HG03457 (cell line): ENCODE measurements around the gene SHF.
"Not testable (repeated sequence)": the region's sequence is repeated elsewhere in the genome, so short reads cannot be mapped to it uniquely, and the experiment has no call there.

Experiments
- ATAC-seq: cut with Tn5 transposase; IDR thresholded peaks from one replicate; pipeline ENCODE4 v1.9.1; 2021; ENCODE audit warnings: moderate number of reproducible peaks; ENCODE audit not compliant: unreplicated experiment

SHF gene

DNA sequence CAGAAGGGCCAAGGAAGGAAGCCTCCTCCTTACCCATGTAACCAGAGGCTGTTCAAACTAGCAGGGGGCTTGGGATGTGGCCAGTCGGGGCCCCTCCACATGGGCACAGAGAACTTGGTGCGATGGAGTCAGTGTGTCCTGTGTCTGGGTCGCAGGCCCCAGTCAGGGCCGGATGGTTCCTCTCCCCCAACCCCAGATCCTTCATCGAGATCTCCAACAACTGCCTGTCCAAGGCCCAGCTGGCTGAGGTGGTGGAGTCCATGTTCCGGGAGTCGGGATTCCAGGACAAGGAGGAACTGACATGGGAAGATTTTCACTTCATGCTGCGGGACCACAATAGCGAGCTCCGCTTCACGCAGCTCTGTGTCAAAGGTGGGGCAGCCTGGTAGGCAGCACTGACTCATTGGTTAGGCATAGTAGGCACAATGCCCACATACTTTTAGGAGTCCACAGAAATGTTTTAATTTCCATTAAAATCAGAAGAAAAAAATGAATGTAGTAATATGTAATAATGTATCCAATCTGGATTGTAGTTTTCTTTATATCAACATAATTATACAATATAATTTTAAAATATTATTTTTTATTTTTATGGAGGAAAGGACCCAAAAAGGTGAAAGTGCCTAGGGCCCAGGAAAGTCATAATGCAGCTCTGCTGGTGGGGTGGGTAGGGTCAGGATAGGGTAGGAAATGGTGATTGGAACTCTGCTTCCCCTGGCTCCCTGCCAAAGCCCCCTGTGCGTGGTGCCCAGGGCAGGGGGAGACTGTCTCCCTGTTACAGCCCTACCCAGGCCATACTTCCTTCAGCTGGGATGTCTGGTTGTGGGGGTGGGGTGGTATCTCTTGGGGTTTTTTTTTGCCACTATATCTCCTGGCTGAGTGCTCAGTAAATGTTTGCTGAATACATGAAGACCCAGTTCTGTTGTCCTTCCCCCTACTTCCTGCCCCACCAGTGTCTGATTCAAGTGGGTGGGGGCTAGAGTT lies 39.4 kb downstream of the SHF start:
- ATAC-seq: no peak

DNA sequence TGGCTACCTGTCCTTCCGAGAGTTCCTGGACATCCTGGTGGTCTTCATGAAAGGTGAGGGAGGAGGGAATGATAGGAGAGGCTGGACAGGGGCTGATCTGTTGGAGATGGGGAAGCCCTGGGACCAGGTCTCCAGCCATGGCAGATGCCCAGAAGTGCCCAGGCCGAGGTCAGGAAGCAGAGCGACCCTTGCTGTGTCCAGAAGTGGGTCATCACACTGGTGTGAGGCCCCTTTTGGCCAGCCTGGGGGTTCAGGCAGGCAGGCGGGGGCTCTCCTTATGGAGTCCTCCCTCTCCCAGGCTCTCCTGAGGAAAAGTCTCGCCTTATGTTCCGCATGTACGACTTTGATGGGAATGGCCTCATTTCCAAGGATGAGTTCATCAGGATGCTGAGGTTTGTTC lies 40.2 kb downstream of the SHF start:
- ATAC-seq: no peak

DNA sequence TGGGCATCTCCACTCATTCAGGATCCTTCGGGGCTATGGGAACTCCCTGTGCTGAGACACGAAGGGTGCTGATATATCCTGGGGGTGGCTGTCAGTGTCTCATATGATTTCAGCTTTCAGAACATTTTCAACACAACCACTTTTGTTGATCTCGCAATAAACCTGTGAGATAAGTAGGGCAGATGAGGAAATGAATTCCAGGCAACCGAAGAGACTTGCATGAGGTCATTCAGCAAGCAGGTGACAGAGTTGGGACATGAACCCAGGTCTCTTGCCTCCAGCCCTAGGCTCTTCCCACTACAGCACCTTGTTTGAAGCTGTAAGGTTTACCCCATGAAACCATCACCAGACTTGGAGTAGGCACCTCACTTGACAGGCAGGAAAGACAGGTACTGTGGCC lies 41.4 kb downstream of the SHF start:
- ATAC-seq: no peak

DNA sequence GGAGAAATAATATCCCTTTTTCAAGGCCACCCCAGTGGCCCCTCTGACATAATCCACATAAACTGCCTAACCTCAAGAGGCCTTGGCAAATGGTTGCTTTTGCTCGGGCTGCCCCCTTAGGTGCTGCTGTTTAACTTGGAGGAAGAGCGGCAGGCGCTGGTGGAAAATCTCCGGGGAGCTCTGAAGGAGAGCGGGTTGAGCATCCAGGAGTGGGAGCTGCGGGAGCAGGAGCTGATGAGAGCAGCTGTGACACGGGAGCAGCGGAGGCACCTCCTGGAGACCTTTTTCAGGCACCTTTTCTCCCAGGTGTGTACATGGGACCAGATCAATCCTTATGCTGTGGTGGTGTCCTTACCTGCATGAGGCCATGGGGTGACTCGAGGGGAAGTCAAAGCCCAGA lies 43.0 kb downstream of the SHF start:
- no peak for ATAC-seq

DNA sequence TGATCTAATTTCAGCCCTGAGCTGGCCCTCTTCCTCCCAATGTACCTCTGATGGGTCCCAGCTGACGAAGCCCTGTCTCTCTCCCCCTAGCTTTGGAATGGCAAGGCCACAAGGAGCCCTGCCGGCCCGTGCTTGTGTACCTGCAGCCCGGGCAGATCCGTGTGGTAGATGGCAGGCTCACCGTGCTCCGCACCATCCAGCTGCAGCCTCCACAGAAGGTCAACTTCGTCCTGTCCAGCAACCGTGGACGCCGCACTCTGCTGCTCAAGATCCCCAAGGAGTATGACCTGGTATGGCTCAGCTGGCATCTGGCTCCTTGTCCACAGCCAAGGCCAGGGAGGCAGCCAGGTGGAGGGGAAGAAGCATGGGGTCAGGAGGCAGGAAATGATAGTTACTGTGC lies 43.8 kb downstream of the SHF start:
- ATAC-seq: no peak

DNA sequence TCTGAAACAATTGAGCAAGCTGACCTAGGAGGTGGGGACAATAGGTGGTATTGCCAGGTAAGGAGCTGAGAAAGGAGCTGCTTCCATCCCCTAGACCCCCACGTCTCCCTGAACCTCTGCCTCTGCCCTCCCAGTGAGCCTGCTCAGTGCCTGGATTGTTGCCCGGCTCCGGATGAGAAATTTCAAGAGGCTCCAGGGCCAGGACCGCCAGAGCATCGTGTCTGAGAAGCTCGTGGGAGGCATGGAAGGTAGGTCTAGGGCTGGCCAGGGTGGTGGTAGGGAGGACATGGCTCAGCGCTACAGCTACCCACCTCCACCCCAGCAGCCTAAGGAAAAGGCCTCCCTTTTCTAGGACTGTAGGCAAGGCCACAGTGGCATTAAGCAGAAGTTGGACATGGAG lies 44.7 kb downstream of the SHF start:
- ATAC-seq: no peak

DNA sequence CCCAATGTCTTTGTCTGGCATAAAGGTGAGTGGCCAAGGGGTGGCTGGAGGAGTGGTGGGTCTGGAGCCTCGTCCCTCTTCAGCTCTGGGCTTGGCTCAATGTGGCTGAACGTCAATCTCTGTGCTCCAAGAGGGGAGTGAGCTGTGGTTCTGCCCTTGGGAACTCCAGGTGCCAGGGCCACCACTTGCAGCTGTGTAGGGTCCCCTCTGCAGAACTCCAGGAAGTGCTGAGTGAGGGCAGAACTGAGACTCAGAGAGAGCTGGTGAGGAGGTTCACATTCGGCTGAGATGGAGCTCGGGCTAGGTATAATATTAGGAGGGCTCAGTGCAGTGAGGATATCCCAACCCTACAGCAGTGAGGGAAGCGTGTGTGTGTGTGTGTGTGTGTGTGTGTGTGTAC lies 46.4 kb downstream of the SHF start:
- no peak for ATAC-seq

DNA sequence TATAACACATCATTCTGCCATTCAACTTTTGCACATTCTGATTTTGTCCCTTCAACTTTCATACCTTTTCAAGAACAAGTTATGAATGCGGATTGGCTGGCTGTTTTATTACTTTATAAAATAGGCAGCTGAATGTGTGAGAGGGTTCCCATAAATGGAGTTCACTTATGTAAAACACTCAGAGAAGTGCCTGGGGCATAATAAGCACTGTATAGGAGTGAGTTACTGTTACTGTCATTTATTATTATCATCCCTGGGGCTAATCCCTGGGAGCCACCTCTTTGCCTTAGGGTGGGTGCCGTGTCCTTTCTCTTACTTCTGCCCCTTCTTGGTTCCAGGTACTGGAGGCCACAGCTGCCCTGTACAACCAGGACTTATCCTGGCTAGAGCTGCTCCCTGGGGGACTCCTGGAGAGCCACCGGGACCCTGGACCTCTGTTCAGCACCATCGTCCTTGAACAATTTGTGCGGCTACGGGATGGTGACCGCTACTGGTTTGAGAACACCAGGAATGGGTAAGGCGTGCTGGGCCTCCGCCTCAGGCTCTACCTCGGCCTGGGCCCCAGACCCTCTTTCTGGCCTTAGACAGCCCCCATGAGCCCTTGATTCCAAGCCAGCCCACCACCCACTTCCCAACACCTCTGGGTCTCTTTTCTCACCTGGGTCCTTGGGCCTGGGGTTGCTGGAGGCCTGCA lies 47.1 kb downstream of the SHF start:
- ATAC-seq: no peak

DNA sequence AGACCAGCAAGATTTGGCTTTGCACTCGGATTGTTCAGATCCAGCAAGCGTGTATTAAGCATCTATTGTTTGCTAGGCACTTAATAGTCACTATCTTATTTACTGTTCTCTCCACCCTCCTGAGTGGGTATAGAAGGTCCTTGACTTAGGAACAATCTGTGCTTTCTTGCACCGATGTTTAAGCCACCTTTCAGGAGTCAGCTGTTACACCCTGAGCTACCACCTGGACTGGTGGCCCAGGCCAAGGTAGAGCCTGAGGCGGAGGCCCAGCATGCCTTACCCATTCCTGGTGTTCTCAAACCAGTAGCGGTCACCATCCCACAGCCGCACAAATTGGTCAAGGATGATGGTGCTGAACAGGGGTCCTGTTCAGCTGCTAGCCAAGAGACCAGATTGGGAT lies 48.0 kb downstream of the SHF start:
- no peak for ATAC-seq

DNA sequence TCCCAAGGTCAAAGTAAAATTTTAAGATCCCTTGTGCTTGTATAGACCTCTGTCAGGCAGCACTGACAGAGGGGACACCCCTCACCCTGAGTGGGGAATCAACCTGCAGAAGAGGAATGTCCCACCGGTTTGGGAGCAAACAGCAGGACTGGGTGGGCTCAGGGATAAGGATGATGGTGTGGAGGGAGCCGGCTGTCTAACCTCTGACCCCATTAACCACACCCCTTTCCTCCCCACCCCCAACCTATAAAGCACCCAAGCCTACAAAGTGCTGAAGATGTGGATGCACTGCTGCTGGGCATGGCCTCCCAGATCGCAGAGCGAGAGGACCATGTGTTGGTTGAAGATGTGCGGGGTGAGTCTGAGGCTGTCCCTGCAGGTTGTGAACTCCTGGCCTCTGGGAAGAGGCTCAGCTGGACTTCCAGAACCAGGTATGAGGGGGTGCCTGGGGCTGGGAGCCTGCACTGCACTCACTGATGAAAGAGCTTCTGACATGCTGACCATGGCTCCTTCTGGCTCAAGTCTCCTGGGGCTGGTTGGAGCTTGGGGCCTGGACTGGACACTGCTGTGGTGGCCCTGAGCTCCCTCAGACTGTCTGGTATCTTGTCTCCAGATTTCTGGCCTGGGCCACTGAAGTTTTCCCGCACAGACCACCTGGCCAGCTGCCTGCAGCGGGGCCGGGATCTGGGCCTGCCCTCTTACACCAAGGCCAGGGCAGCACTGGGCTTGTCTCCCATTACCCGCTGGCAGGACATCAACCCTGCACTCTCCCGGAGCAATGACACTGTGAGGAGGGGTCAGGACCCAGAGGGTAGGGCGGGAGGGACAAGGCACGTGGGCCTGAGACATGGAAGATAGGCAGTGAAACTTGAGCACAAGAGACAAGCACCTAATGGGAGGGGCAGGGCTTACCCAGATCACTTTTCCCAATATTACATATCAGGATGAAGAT lies 48.7 kb downstream of the SHF start:
- ATAC-seq: no peak

DNA sequence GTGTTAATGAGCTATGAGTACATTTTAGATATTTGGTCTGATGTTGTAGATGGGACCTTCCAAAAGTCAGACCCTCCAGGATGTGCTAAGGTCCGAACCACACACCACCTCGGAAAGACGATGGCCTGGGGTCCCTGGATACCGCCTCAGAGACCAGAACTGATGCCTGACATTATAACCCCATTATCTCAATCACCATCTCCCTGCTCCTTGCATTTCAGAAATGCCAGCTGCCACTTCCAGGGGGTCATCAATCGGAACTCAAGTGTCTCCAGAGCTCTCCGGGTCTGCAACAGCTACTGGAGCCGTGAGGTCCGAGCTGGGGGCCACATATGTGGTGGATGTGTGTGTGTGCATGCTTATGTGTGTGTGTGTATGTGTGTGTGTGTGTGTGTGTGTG lies 50.1 kb downstream of the SHF start:
- ATAC-seq: no peak

DNA sequence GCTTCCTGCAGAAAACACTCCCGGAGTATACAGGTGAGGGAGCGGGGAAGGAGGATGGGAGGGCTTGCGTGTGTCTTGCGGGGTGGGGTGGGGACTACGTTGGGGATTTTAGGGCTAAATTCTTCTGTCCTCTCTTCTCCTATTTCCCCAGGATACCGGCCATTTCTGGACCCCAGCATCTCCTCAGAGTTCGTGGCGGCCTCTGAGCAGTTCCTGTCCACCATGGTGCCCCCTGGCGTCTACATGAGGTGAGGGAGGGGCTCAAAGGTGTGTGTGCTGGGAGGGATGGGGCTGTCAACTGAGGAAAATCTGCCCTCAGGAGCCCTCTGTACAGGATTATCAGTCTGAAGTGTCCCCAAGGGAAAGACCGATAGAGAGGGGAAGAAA lies 51.4 kb downstream of the SHF start:
- ATAC-seq: no peak

DNA sequence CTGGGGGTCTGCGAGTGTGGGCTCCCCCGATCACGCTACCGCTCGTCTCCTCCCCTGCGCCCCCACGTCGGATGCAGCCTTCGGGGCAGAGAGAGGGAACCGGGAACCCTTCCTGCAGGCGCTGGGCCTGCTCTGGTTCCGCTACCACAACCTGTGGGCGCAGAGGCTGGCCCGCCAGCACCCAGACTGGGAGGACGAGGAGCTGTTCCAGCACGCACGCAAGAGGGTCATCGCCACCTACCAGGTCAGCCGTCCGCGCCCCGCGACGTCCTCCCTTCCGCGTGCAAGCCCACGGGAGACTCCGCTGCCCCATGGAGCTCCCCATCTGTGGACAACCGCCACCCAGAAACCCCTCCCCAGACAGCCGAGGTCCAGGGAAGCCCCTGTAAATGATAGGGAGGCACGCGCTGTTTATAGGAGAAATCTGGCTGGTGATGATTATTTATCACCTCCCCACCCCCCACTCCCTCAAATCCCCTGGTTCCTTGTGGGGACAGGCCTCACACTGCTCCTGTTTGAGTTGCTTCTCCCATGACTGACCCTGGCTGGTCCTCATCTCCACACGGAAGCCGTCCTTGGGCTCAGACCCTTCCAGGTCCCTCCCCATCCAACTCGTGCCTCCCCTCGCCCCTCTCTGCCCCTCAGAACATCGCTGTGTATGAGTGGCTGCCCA lies 51.9 kb downstream of the SHF start:
- not testable (repeated sequence) for ATAC-seq

DNA sequence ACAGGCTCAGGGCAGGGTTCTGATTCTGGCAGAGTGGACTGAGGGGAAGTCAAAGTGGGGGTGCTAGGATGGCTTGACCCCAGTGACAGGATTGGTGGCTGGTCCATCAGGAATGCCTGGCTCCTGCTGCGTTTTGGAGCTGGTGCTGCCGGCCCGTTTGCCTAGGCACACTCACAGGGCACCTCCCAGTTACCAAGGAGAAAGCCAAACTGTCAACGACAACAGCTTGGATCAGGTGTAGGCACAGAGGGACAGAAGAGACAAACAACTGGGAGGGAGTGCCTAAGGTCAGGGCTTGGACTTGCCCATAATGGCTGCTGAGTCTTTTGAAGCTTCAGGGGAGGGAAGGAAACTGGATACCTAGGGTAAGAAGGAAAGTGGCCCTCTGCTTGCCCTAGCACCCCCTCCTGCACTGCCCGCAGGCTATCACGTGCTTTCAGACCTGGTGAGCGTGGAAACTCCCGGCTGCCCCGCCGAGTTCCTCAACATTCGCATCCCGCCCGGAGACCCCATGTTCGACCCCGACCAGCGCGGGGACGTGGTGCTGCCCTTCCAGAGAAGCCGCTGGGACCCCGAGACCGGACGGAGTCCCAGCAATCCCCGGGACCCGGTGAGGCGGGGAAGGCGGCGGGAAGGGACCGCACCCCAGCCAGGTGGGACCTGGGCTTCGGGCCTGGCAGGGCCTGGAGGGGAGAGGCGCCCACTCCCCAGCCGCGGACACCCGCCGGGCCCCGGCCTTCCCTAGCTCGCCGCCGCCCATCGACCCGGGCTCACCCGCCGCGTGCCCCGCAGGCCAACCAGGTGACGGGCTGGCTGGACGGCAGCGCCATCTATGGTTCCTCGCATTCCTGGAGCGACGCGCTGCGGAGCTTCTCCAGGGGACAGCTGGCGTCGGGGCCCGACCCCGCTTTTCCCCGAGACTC lies 52.8 kb downstream of the SHF start:
- no peak for ATAC-seq

DNA sequence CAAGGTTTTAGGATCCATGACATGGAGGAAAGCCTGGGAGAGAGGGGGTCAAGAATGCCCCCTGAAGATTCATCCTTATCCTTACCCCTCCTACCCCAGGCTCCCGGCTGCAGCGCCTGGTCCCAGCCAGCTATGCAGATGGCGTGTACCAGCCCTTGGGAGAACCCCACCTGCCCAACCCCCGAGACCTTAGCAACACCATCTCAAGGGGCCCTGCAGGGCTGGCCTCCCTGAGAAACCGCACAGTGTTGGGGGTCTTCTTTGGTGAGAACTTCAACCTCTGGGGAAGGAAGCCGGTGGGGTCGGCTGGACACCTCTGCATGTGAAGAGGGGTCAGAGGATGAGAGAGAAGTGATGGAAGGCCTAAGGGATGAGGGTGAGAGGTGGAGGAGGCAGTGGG lies 53.7 kb downstream of the SHF start:
- no peak for ATAC-seq

DNA sequence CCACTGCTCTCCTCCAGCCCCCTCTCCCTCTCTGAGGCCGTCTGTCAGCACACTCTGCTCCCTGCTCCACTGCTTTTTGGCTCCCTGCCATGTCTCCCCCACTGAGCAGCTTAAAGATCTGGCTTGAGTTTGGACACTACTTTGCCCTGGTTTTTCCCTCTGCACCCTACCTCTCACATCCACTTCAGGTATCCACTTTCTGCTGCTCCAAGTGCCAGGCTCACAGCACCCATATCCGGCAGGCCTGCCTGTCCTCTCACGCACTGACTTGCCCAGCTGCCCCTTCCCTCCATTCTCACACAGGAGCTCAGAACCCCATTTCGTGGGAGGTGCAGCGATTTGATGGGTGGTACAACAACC lies 54.2 kb downstream of the SHF start:
- no peak for ATAC-seq

DNA sequence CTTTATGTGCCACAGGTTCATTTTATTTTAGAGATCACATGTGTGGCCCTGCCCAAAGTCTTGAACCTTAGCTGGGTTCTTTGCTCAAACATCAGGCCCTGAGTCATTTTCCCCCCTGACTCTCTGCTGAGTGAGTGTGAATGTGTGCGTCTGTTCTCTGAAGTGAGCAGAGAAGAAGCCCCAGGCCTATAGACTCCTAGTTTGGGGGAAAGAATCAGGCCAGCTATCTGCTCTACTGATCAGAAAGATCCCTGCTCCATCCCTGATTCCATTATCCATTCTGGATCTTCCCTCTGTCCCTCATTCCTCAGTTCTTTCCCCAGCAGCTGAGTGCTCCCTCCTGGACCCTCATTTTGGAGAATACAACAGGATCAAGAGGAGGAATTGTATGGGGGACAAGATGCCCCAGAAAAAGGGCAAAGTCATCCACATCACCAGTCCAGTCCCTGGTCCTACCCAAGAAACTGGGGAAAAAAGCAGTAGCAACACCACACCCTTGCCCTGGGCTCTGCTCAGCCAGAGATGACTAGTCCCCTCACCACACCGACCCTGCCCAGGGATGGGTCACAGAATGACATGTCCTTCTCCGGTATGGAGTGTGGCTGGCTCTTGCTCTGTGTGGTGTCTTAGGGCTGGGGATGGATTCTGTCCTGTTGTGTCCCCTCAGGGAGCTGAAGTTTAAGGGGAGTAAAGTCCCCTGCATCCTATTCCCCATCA lies 54.8 kb downstream of the SHF start:
- ATAC-seq: no peak

DNA sequence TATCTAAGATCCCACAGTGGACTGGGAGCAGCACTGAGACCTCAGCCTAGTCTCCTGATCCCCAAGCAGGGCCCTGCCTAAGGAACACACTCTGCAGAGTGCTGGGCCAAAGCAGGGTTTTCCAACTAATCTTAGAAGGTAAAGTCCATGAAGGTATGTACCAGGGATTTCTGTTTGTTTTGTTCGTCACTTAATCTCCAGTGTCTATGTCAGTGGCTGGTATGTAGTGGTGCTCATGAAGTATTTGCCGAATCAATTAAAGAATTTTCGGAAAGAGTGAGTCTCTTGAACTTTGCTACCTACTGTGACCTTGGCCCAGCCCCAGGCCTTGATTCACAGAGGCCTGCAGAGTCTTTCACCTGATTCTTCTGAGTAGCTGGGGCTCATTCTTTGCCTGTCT lies 56.3 kb downstream of the SHF start:
- no peak for ATAC-seq
